Measurements from ENCODE around the gene TMEM74B.

TMEM74B gene

GRCh38 chr20:1134836-1135235 lies 49.9 kb downstream of the TMEM74B start:
- no peak overlapping the region for H3K27ac ChIP-seq
- TF ChIP-seq CTCF (IDR thresholded peaks at IDR 0.05) = no peak
- TF ChIP-seq ZFX (IDR thresholded peaks at IDR 0.05; ENCODE audit: borderline replicate concordance) = no peak

DNA sequence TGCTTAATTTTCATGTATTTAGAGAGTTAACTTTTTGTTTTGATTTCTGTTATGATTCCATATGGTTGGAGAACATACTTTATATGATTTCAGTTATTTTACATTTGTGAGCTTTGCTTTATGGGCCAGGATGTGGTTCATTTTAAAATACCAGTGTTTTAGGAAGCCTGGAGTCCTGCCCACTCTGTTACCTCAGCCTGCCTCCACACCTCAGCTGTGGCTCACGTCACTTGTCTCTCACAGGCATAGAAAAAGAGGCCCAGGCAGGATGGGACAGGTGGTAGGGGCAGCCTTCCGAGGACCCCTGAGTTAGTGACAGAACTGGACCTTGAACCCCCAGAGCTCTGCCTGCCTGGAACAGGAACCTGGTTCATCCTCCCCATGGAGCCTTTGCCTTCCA lies 50.4 kb downstream of the TMEM74B start:
- TF ChIP-seq ZFX (IDR thresholded peaks at IDR 0.05; ENCODE audit: borderline replicate concordance) (no peak), CTCF (IDR thresholded peaks at IDR 0.05) (no peak)
- H3K27ac ChIP-seq = no peak overlapping the region

DNA sequence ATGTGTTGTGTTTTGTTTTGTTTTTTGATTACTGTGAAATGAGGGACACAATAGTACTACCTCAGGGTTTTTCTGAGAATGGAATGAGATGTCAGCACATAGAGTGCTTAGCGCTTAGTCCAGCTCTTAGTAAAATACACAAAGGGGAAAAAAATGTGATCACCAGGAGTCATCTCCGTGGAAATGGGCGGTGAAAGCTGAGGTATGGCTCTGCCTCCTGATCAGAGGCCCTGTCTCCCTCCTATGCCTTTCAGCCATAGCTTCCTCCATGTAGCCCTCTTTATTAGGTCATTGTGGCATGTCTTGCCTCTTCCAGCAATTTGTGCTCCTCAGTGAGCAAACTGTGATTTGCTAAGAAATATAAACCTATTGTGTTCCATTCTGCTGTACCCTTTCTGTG lies 53.4 kb downstream of the TMEM74B start:
- H3K27ac ChIP-seq = no peak overlapping the region
- TF ChIP-seq ZFX (IDR thresholded peaks at IDR 0.05; ENCODE audit: borderline replicate concordance) (no peak), CTCF (IDR thresholded peaks at IDR 0.05) (no peak)

- TF ChIP-seq CTCF (IDR thresholded peaks at IDR 0.05) = no peak
- no peak for TF ChIP-seq ZFX (IDR thresholded peaks at IDR 0.05; ENCODE audit: borderline replicate concordance)
- H3K27ac ChIP-seq = no peak overlapping the region
Measured at GRCh38 chr20:1130847-1131246, 53.9 kb downstream of the TMEM74B start.
